ENCODE results near the gene MLH3. TPM values are rescaled to one million over a fixed set of nuclear protein-coding genes. Genes with fewer than 3 reads are reported as not detected.
"Not testable (repeated sequence)": the region's sequence is repeated elsewhere in the genome, so short reads cannot be mapped to it uniquely, and the experiment has no call there.

Gene MLH3
- total and polyA plus RNA-seq, 2 of the 13 experiments (the other 11 are each of a cell fraction or from before 2014, with no cell fraction given) = 14.4 to 24.8 TPM

DNA sequence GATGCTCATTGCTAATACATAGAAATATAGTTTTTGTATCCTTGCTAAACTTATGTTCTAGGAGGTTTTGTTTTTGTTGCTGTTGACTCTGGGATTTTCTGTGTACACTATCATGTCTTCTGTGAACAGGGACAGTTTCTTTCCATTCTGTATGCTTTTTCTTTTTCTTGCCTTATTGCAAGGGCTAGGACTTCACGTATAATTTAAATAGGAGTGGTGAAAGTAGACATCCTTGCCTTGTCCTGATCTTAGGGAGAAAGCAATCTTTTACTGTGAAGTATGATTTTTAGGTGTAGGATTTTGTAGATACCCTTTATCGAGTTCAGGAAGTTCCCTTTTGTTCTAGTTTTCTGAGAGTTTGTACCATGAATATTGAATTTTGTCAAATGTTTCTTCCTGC lies 50.0 kb downstream of the MLH3 start (continued):
- TF ChIP-seq, protein P1, sequence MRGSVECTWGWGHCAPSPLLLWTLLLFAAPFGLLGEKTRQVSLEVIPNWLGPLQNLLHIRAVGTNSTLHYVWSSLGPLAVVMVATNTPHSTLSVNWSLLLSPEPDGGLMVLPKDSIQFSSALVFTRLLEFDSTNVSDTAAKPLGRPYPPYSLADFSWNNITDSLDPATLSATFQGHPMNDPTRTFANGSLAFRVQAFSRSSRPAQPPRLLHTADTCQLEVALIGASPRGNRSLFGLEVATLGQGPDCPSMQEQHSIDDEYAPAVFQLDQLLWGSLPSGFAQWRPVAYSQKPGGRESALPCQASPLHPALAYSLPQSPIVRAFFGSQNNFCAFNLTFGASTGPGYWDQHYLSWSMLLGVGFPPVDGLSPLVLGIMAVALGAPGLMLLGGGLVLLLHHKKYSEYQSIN (CRISPR knock-in tag; IDR thresholded peaks at IDR 0.05; ENCODE audit: borderline replicate concordance) = no peak
- no peak for TF ChIP-seq HNF4G (IDR thresholded peaks at IDR 0.05; ENCODE audit: borderline replicate concordance, low read depth, low read length)
- no peak for TF ChIP-seq HNF4G (CRISPR knock-in tag; IDR thresholded peaks at IDR 0.05; ENCODE audit: borderline replicate concordance, low read depth)
- no peak for TF ChIP-seq ZNF552 (CRISPR knock-in tag; IDR thresholded peaks at IDR 0.05; ENCODE audit: borderline replicate concordance)
- no peak for TF ChIP-seq POLR2A (IDR thresholded peaks at IDR 0.05; ENCODE audit: insufficient read depth in 1 of 2, low read depth in 2 of 2, low read length in 2 of 2)
- TF ChIP-seq, protein P2, sequence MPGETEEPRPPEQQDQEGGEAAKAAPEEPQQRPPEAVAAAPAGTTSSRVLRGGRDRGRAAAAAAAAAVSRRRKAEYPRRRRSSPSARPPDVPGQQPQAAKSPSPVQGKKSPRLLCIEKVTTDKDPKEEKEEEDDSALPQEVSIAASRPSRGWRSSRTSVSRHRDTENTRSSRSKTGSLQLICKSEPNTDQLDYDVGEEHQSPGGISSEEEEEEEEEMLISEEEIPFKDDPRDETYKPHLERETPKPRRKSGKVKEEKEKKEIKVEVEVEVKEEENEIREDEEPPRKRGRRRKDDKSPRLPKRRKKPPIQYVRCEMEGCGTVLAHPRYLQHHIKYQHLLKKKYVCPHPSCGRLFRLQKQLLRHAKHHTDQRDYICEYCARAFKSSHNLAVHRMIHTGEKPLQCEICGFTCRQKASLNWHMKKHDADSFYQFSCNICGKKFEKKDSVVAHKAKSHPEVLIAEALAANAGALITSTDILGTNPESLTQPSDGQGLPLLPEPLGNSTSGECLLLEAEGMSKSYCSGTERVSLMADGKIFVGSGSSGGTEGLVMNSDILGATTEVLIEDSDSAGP (CRISPR knock-in tag; IDR thresholded peaks at IDR 0.05; ENCODE audit: borderline replicate concordance) = no peak

DNA sequence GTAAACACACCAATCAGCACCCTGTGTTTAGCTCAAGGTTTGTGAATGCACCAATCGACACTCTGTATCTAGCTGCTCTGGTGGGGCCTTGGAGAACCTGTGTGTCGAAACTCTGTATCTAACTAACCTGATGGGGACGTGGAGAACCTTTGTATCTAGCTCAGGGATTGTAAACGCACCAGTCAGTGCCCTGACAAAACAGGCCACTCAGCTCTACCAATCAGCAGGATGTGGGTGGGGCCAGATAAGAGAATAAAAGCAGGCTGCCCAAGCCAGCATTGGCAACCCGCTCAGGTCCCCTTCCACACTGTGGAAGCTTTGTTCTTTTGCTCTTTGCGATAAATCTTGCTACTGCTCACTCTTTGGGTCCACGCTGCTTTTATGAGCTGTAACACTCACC lies 55.5 kb downstream of the MLH3 start:
- H3K79me2 ChIP-seq (ENCODE audit: insufficient read depth, low read length); H3K4me1 ChIP-seq (ENCODE audit: insufficient read depth, low read length); H3K9ac ChIP-seq (ENCODE audit: insufficient read depth, low read depth, low read length); H2AFZ ChIP-seq (ENCODE audit: low read length); BruUV-seq (replicated peaks); CTCF ChIA-PET (ENCODE audit: low intra/inter-chr PET ratio, low total read pairs); H3K36me3 ChIP-seq (replicated peaks in 1 of 2; ENCODE audit: control insufficient read depth in 1 of 2, insufficient read depth in 2 of 2, low read length in 2 of 2); H3K27ac ChIP-seq (ENCODE audit: extremely low read length, insufficient read depth, low read length); in situ Hi-C loops (cut with HindIII; ENCODE audit: extremely low pct_ligation_motif_present, low pct_unique_long_range_greater_than_20kb); ATAC-seq; H3K4me3 ChIP-seq (replicated peaks in 1 of 3; ENCODE audit: insufficient read depth in 1 of 3, low read depth in 2 of 3, low read length in 3 of 3); H3K27me3 ChIP-seq (ENCODE audit: control insufficient read depth in 1 of 2, insufficient read depth in 2 of 2, low read length in 2 of 2); FAIRE-seq; H4K20me1 ChIP-seq (ENCODE audit: insufficient read depth, low read length); DNase-seq (ENCODE audit: low spot score); intact Hi-C loops (cut with micrococcal nuclease; ENCODE audit: unreplicated experiment); POLR2A ChIA-PET; H3K9me3 ChIP-seq (ENCODE audit: low read length); H3K4me2 ChIP-seq (ENCODE audit: low read depth, low read length): not testable (repeated sequence)
- peak; percentile 56 for TF ChIP-seq NFYC (CRISPR knock-in tag; IDR thresholded peaks at IDR 0.05)
- peak; percentile 64 for TF ChIP-seq NFYB (CRISPR knock-in tag; IDR thresholded peaks at IDR 0.05)
- 46% methylated on average over 5 of the region's 7 CpGs for WGBS (ENCODE audit: low lambda C conversion rate)

DNA sequence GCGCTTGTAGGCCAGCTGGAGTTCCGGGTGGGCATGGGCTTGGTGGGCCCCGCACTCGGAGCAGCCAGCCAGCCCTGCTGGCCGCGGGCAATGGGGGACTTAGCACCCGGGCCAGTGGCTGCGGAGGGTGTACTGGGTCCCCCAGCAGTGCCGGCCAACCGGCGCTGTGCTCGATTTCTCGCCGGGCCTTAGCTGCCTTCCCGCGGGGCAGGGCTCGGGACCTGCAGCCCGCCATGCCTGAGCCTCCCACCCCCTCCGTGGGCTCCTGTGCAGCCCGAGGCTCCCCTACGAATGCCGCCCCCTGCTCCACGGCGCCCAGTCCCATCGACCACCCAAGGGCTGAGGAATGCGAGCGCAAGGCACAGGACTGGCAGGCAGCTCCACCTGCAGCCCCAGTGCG lies 57.1 kb downstream of the MLH3 start:
- BruUV-seq (replicated peaks); H3K79me2 ChIP-seq (ENCODE audit: insufficient read depth, low read length); H3K27me3 ChIP-seq (ENCODE audit: control insufficient read depth in 1 of 2, insufficient read depth in 2 of 2, low read length in 2 of 2); H3K4me3 ChIP-seq (replicated peaks in 1 of 3; ENCODE audit: insufficient read depth in 1 of 3, low read depth in 2 of 3, low read length in 3 of 3); CTCF ChIA-PET (ENCODE audit: low intra/inter-chr PET ratio, low total read pairs); intact Hi-C loops (cut with micrococcal nuclease; ENCODE audit: unreplicated experiment); H3K9ac ChIP-seq (ENCODE audit: insufficient read depth, low read depth, low read length); H3K36me3 ChIP-seq (replicated peaks in 1 of 2; ENCODE audit: control insufficient read depth in 1 of 2, insufficient read depth in 2 of 2, low read length in 2 of 2); in situ Hi-C loops (cut with HindIII; ENCODE audit: extremely low pct_ligation_motif_present, low pct_unique_long_range_greater_than_20kb); POLR2A ChIA-PET; H4K20me1 ChIP-seq (ENCODE audit: insufficient read depth, low read length); DNase-seq (ENCODE audit: low spot score); FAIRE-seq; H2AFZ ChIP-seq (ENCODE audit: low read length); H3K4me1 ChIP-seq (ENCODE audit: insufficient read depth, low read length); H3K9me3 ChIP-seq (ENCODE audit: low read length); H3K27ac ChIP-seq (ENCODE audit: extremely low read length, insufficient read depth, low read length); H3K4me2 ChIP-seq (ENCODE audit: low read depth, low read length); ATAC-seq: not testable (repeated sequence)
- 86% methylated on average over 13 of the region's 28 CpGs for WGBS (ENCODE audit: low lambda C conversion rate)

Data from HepG2 (cell line).